Lower lobe of right lung (tissue), 2 donors: ENCODE measurements around the gene SCG3. TPM values are rescaled to one million over a fixed set of nuclear protein-coding genes. Genes with fewer than 3 reads are reported as not detected.

ENCODE experiments used
- ATAC-seq, 2 donors: fragments of 200-7000 bp; cut with Tn5 transposase; one replicate each; pipeline ENCODE4 v1.9.1; 2020 to 2022; ENCODE audit warnings: mild to moderate bottlenecking in 2 of 2, moderate library complexity in 2 of 2
- DNase-seq: peaks from one replicate; pipeline ENCODE4 v3.0.0-alpha.2; 2020
- H3K27ac ChIP-seq: fragments of 200-600 bp; one replicate; pipeline ENCODE4 v1.8.0; 2022
- H3K27me3 ChIP-seq: fragments of 200-600 bp; one replicate; pipeline ENCODE4 v1.8.0; 2022; ENCODE audit warnings: low read depth
- H3K36me3 ChIP-seq: fragments of 200-600 bp; one replicate; pipeline ENCODE4 v1.8.0; 2022; ENCODE audit warnings: mild to moderate bottlenecking
- H3K4me1 ChIP-seq: fragments of 200-600 bp; one replicate; pipeline ENCODE4 v1.8.0; 2022
- H3K4me3 ChIP-seq: fragments of 200-600 bp; one replicate; pipeline ENCODE4 v1.8.0; 2022; ENCODE audit warnings: mild to moderate bottlenecking
- H3K9me3 ChIP-seq: fragments of 200-600 bp; one replicate; pipeline ENCODE4 v1.8.0; 2022
- CTCF ChIP-seq: fragments of 200-600 bp; IDR thresholded peaks from one replicate; pipeline ENCODE4 v1.8.0; 2022; ENCODE audit warnings: antibody characterized with exemption, mild to moderate bottlenecking
- intact Hi-C: fragments of 100-400 bp; cut with DNase I; formaldehyde crosslinking; loops from one replicate; pipeline ENCODE4 v1.11.0; 2022
- total RNA-seq: library from RNA; stranded (reverse); fragmentation: NEBNext Ultra II Directional; extraction: Animal tissue kit (Norgen Biotek cat#: 25700); gene quantifications from one replicate; pipeline ENCODE4 v1.2.1, GENCODE V29; 2021
- donor health status: DM: no; HTN: yes; CAD: no; lungs with severe emphysema.

Gene SCG3
- total RNA-seq, 1 donor from 2014 or later, result 0.18 TPM

- no peak for DNase-seq
- intact Hi-C loops, result no loop called here
- ATAC-seq, result no peak
- no peak for TF ChIP-seq CTCF
- no peak overlapping the region for H3K4me3 ChIP-seq
- H3K27ac ChIP-seq, result no peak overlapping the region
- no peaks in the 10 kb centered on the region for H3K27me3 ChIP-seq
- peaks cover 35% of the 10 kb centered on the region for H3K4me1 ChIP-seq
- no peaks in the 10 kb centered on the region for H3K9me3 ChIP-seq
- H3K36me3 ChIP-seq, result peaks cover 4% of the 10 kb centered on the region
Observed at GRCh38 chr15:51724199-51724598, 42.9 kb downstream of the SCG3 start.

GRCh38 chr15:51724673-51725072 lies 43.4 kb downstream of the SCG3 start:
- intact Hi-C loops, result no loop called here
- Histone ChIP-seq H3K9me3 (no peaks in the 10 kb centered on the region), H3K4me1 (peaks cover 35% of the 10 kb centered on the region), H3K4me3 (no peak overlapping the region), H3K27ac (no peak overlapping the region), H3K27me3 (no peaks in the 10 kb centered on the region), H3K36me3 (peaks cover 4% of the 10 kb centered on the region)
- no peak for ATAC-seq
- no peak for TF ChIP-seq CTCF
- DNase-seq, result no peak

GRCh38 chr15:51726302-51727073 lies 45.2 kb downstream of the SCG3 start:
- intact Hi-C loops, result no loop called here
- H3K36me3 ChIP-seq, result peaks cover 4% of the 10 kb centered on the region
- DNase-seq (no peak), ATAC-seq (peak; percentile 54 to 68)
- H3K4me3 ChIP-seq, result no peak overlapping the region
- no peak for TF ChIP-seq CTCF
- no peak overlapping the region for H3K27ac ChIP-seq
- no peaks in the 10 kb centered on the region for H3K9me3 ChIP-seq
- H3K4me1 ChIP-seq, result peaks cover 43% of the 10 kb centered on the region
- no peaks in the 10 kb centered on the region for H3K27me3 ChIP-seq

GRCh38 chr15:51727141-51727897 lies 46.0 kb downstream of the SCG3 start:
- no peak for TF ChIP-seq CTCF
- peaks cover 4% of the 10 kb centered on the region for H3K36me3 ChIP-seq
- intact Hi-C loops, result no loop called here
- no peaks in the 10 kb centered on the region for H3K27me3 ChIP-seq
- ATAC-seq (no peak), DNase-seq (no peak)
- H3K4me1 ChIP-seq, result peaks cover 47% of the 10 kb centered on the region
- no peak overlapping the region for H3K4me3 ChIP-seq
- no peaks in the 10 kb centered on the region for H3K9me3 ChIP-seq
- H3K27ac ChIP-seq, result no peak overlapping the region

- intact Hi-C loops, result no loop called here
- DNase-seq (no peak), ATAC-seq (peak; percentile 84 to 90)
- no peaks in the 10 kb centered on the region for H3K9me3 ChIP-seq
- peak overlapping the region; percentile 45 for H3K4me3 ChIP-seq
- TF ChIP-seq CTCF, result no peak
- H3K4me1 ChIP-seq, result peaks cover 45% of the 10 kb centered on the region
- H3K27ac ChIP-seq, result peak overlapping the region; percentile 81
- H3K36me3 ChIP-seq, result no peaks in the 10 kb centered on the region
- no peaks in the 10 kb centered on the region for H3K27me3 ChIP-seq
Observed at GRCh38 chr15:51731549-51732267, 50.4 kb downstream of the SCG3 start.
